ENCODE measurements around the gene ZP3. TPM values are rescaled to one million over a fixed set of nuclear protein-coding genes. Genes with fewer than 3 reads are reported as not detected.
"Not testable (repeated sequence)": the region's sequence is repeated elsewhere in the genome, so short reads cannot be mapped to it uniquely, and the experiment has no call there.

Gene ZP3
- polyA plus RNA-seq, 1 donor (not counting 4 experiments of a cell fraction or from before 2014, with no cell fraction given): 6.9 TPM

GRCh38 chr7:76400248-76400647 is 24.5 kb upstream of the ZP3 start:
- dilution Hi-C loops (cut with MboI; ENCODE audit: extremely low pct_ligation_motif_present, low sequenced_read_pairs): no loop called here
- Histone ChIP-seq H3K9ac (ENCODE audit: control insufficient read depth, extremely low read depth, insufficient read depth, low read length) (no peak overlapping the region), H3K4me1 (ENCODE audit: control insufficient read depth, extremely low read depth, insufficient read depth, low read length) (peaks cover 10% of the 10 kb centered on the region), H3K27ac (ENCODE audit: control insufficient read depth, insufficient read depth, low read length) (no peak overlapping the region), H3K4me3 (ENCODE audit: control insufficient read depth in 2 of 3, extremely low read depth in 1 of 3, insufficient read depth in 2 of 3, low read depth in 1 of 3, low read length in 3 of 3) (no peak overlapping the region), H3K79me2 (ENCODE audit: control insufficient read depth, insufficient read depth, low read length) (no peaks in the 10 kb centered on the region), H3K9me1 (ENCODE audit: control insufficient read depth, extremely low read depth, insufficient read depth, low read length) (no peaks in the 10 kb centered on the region), H3K36me3 (ENCODE audit: control insufficient read depth in 2 of 2, extremely low read depth in 1 of 2, insufficient read depth in 2 of 2, low read length in 2 of 2) (no peaks in the 10 kb centered on the region), H3K27me3 (ENCODE audit: control insufficient read depth, extremely low read depth, insufficient read depth, low read length) (no peaks in the 10 kb centered on the region), H4K20me1 (ENCODE audit: control insufficient read depth, extremely low read depth, insufficient read depth, low read length) (no peaks in the 10 kb centered on the region), H3K9me3 (ENCODE audit: control insufficient read depth, low read depth, low read length) (no peaks in the 10 kb centered on the region), H3K4me2 (ENCODE audit: control insufficient read depth, extremely low read depth, insufficient read depth, low read depth, low read length) (no peak overlapping the region), H2AFZ (ENCODE audit: control insufficient read depth, low read length) (no peak overlapping the region)
- TF ChIP-seq, protein P1, sequence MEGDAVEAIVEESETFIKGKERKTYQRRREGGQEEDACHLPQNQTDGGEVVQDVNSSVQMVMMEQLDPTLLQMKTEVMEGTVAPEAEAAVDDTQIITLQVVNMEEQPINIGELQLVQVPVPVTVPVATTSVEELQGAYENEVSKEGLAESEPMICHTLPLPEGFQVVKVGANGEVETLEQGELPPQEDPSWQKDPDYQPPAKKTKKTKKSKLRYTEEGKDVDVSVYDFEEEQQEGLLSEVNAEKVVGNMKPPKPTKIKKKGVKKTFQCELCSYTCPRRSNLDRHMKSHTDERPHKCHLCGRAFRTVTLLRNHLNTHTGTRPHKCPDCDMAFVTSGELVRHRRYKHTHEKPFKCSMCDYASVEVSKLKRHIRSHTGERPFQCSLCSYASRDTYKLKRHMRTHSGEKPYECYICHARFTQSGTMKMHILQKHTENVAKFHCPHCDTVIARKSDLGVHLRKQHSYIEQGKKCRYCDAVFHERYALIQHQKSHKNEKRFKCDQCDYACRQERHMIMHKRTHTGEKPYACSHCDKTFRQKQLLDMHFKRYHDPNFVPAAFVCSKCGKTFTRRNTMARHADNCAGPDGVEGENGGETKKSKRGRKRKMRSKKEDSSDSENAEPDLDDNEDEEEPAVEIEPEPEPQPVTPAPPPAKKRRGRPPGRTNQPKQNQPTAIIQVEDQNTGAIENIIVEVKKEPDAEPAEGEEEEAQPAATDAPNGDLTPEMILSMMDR (optimal IDR thresholded peaks at IDR 0.05 in 1 of 3, IDR thresholded peaks at IDR 0.05 in 1 of 3, conservative IDR thresholded peaks at IDR 0.05 in 1 of 3; ENCODE audit: extremely low read depth in 1 of 3, insufficient read depth in 2 of 3, low read length in 3 of 3): no peak
- no peak for TF ChIP-seq EZH2 (IDR thresholded peaks at IDR 0.05; ENCODE audit: low read length)
- FAIRE-seq (no peak), DNase-seq (ENCODE audit: low read depth, low spot score) (no peak)

DNA sequence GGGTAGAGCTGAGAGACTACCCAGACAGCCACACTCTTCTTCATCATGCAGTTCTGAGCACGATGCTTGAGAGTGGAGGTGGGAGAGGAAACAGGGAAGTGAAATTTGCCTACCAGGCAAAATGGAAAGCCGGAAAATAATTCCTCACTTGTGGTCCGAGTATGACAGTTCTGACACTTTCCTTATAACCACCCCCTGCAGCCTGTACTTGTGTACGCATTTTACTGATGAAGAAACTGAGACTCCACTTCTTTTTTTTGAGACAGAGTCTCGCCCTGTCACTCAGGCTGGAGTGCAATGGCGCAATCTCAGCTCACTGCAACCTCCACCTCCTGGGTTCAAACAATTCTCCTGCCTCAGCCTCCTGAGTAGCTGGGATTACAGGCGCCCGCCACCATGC is 21.7 kb upstream of the ZP3 start:
- H3K4me3 ChIP-seq (ENCODE audit: control insufficient read depth in 2 of 3, extremely low read depth in 1 of 3, insufficient read depth in 2 of 3, low read depth in 1 of 3, low read length in 3 of 3); H3K79me2 ChIP-seq (ENCODE audit: control insufficient read depth, insufficient read depth, low read length); FAIRE-seq; H3K9ac ChIP-seq (ENCODE audit: control insufficient read depth, extremely low read depth, insufficient read depth, low read length); H3K4me1 ChIP-seq (ENCODE audit: control insufficient read depth, extremely low read depth, insufficient read depth, low read length); H3K9me1 ChIP-seq (ENCODE audit: control insufficient read depth, extremely low read depth, insufficient read depth, low read length); H3K9me3 ChIP-seq (ENCODE audit: control insufficient read depth, low read depth, low read length); dilution Hi-C loops (cut with MboI; ENCODE audit: extremely low pct_ligation_motif_present, low sequenced_read_pairs); H2AFZ ChIP-seq (ENCODE audit: control insufficient read depth, low read length); H3K27me3 ChIP-seq (ENCODE audit: control insufficient read depth, extremely low read depth, insufficient read depth, low read length); H4K20me1 ChIP-seq (ENCODE audit: control insufficient read depth, extremely low read depth, insufficient read depth, low read length); H3K4me2 ChIP-seq (ENCODE audit: control insufficient read depth, extremely low read depth, insufficient read depth, low read depth, low read length); DNase-seq (ENCODE audit: low read depth, low spot score); H3K36me3 ChIP-seq (ENCODE audit: control insufficient read depth in 2 of 2, extremely low read depth in 1 of 2, insufficient read depth in 2 of 2, low read length in 2 of 2); H3K27ac ChIP-seq (ENCODE audit: control insufficient read depth, insufficient read depth, low read length): not testable (repeated sequence)

- no peaks in the 10 kb centered on the region for H3K9me3 ChIP-seq (ENCODE audit: control insufficient read depth, low read depth, low read length)
- no peaks in the 10 kb centered on the region for H3K27me3 ChIP-seq (ENCODE audit: control insufficient read depth, extremely low read depth, insufficient read depth, low read length)
- no peak overlapping the region for H3K4me2 ChIP-seq (ENCODE audit: control insufficient read depth, extremely low read depth, insufficient read depth, low read depth, low read length)
- no peak overlapping the region for H2AFZ ChIP-seq (ENCODE audit: control insufficient read depth, low read length)
- no peaks in the 10 kb centered on the region for H3K79me2 ChIP-seq (ENCODE audit: control insufficient read depth, insufficient read depth, low read length)
- no peak overlapping the region for H3K27ac ChIP-seq (ENCODE audit: control insufficient read depth, insufficient read depth, low read length)
- H3K4me1 ChIP-seq (ENCODE audit: control insufficient read depth, extremely low read depth, insufficient read depth, low read length): no peaks in the 10 kb centered on the region
- DNase-seq (ENCODE audit: low read depth, low spot score): no peak
- no peaks in the 10 kb centered on the region for H3K9me1 ChIP-seq (ENCODE audit: control insufficient read depth, extremely low read depth, insufficient read depth, low read length)
- no peak overlapping the region for H3K4me3 ChIP-seq (ENCODE audit: control insufficient read depth in 2 of 3, extremely low read depth in 1 of 3, insufficient read depth in 2 of 3, low read depth in 1 of 3, low read length in 3 of 3)
- dilution Hi-C loops (cut with MboI; ENCODE audit: extremely low pct_ligation_motif_present, low sequenced_read_pairs): no loop called here
- no peak for FAIRE-seq
- no peak overlapping the region for H3K9ac ChIP-seq (ENCODE audit: control insufficient read depth, extremely low read depth, insufficient read depth, low read length)
- no peaks in the 10 kb centered on the region for H3K36me3 ChIP-seq (ENCODE audit: control insufficient read depth in 2 of 2, extremely low read depth in 1 of 2, insufficient read depth in 2 of 2, low read length in 2 of 2)
- no peaks in the 10 kb centered on the region for H4K20me1 ChIP-seq (ENCODE audit: control insufficient read depth, extremely low read depth, insufficient read depth, low read length)
- no peak for TF ChIP-seq EZH2 (IDR thresholded peaks at IDR 0.05; ENCODE audit: low read length)
- TF ChIP-seq, protein P1 (optimal IDR thresholded peaks at IDR 0.05 in 1 of 3, IDR thresholded peaks at IDR 0.05 in 1 of 3, conservative IDR thresholded peaks at IDR 0.05 in 1 of 3; ENCODE audit: extremely low read depth in 1 of 3, insufficient read depth in 2 of 3, low read length in 3 of 3): no peak
These were observed 20.8 kb upstream of the ZP3 start for GRCh38 chr7:76403780-76404494.
